ENCODE measurements around the gene DMAC2L.
"Not testable (repeated sequence)": the region's sequence is repeated elsewhere in the genome, so short reads cannot be mapped to it uniquely, and the experiment has no call there.

Gene DMAC2L

DNA sequence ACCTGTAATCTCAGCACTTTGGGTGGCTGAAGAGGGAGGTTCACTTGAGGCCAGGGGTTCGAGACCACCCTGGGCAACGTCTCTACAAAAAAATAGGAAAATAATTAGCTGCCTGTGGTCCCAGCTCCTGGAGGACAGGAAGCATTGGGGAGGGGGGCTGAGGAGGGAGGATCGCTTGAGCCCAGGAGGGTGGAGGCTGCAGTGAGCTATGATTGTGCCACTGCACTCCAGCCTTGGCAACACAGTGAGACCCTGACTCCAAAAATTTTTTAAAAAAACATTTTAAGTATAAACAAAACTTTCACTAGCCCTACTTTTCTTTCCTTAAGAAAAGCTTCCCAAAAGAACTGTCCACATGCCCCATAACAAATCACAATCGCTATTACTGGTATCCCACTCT, 1.7 kb upstream of the DMAC2L start:
- Histone ChIP-seq H2AFZ (ENCODE audit: low read depth) (no peak overlapping the region), H4K20me1 (ENCODE audit: insufficient read depth) (no peaks in the 10 kb centered on the region), H3K4me1 (ENCODE audit: low read depth, poor library complexity, severe bottlenecking) (peaks cover 15% of the 10 kb centered on the region), H3K27ac (no peak overlapping the region), H3K9ac (no peak overlapping the region), H3K79me2 (ENCODE audit: insufficient read depth, low read depth) (peaks cover 10% of the 10 kb centered on the region), H3K4me3 (IDR thresholded peaks at IDR 0.05; ENCODE audit: insufficient read depth, low read depth, low read length) (no peak overlapping the region), H3K27me3 (ENCODE audit: insufficient read depth, low read depth) (no peaks in the 10 kb centered on the region), H3K36me3 (ENCODE audit: insufficient read depth) (no peaks in the 10 kb centered on the region), H3K4me2 (no peak overlapping the region)
- TF ChIP-seq, protein P1, sequence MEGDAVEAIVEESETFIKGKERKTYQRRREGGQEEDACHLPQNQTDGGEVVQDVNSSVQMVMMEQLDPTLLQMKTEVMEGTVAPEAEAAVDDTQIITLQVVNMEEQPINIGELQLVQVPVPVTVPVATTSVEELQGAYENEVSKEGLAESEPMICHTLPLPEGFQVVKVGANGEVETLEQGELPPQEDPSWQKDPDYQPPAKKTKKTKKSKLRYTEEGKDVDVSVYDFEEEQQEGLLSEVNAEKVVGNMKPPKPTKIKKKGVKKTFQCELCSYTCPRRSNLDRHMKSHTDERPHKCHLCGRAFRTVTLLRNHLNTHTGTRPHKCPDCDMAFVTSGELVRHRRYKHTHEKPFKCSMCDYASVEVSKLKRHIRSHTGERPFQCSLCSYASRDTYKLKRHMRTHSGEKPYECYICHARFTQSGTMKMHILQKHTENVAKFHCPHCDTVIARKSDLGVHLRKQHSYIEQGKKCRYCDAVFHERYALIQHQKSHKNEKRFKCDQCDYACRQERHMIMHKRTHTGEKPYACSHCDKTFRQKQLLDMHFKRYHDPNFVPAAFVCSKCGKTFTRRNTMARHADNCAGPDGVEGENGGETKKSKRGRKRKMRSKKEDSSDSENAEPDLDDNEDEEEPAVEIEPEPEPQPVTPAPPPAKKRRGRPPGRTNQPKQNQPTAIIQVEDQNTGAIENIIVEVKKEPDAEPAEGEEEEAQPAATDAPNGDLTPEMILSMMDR (conservative IDR thresholded peaks at IDR 0.05; ENCODE audit: low read depth, low read length): no peak

DNA sequence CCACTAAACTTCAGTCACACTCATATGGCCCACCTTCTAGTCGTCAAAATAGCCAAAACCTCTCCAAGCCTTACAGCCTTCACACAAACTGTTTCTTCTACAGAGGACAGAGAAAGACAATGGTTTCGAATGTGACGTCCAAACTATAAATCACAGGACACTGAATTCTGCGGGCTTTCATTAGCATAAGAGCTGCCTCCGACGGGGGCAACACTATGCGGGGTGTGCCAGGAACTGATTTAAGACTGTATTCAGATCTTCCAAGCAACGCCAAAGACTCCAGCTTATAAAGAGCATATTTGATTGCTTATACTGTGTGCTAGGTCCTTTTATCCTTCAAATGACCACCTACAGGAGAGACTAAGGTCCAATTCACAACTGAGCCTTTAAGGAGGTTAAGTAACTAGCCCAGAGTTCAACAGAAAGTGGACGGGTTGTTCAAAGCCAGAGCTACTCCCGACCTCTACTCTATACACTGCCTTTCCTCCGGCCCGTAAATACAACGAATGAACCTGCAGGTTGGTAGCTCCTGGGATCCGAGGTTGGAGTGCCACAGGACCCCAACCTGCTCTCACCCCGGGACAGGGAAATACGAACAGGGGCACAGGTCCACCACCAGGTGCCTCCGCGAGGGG, 670 bp upstream of the DMAC2L start:
- peak overlapping the region; percentile 87 for H2AFZ ChIP-seq (ENCODE audit: low read depth)
- H3K9ac ChIP-seq: peak overlapping the region; percentile 78; the same call in 1 of the 2 replicates
- TF ChIP-seq, protein P1 (conservative IDR thresholded peaks at IDR 0.05; ENCODE audit: low read depth, low read length): no peak
- H4K20me1 ChIP-seq (ENCODE audit: insufficient read depth): no peaks in the 10 kb centered on the region
- H3K4me2 ChIP-seq: peak overlapping the region; percentile 88
- H3K27me3 ChIP-seq (ENCODE audit: insufficient read depth, low read depth): no peaks in the 10 kb centered on the region
- H3K36me3 ChIP-seq (ENCODE audit: insufficient read depth): no peaks in the 10 kb centered on the region
- H3K4me1 ChIP-seq (ENCODE audit: low read depth, poor library complexity, severe bottlenecking): peaks cover 15% of the 10 kb centered on the region
- H3K27ac ChIP-seq: 0 out of 2 replicates have a peak overlapping the region, but pooled peaks have one; percentile 3
- H3K79me2 ChIP-seq (ENCODE audit: insufficient read depth, low read depth): peaks cover 10% of the 10 kb centered on the region
- H3K4me3 ChIP-seq (IDR thresholded peaks at IDR 0.05; ENCODE audit: insufficient read depth, low read depth, low read length): no peak overlapping the region

GRCh38 chr14:50312734-50313054, 570 bp downstream of the DMAC2L start:
- Histone ChIP-seq H3K79me2 (ENCODE audit: insufficient read depth, low read depth) (peaks cover 10% of the 10 kb centered on the region), H2AFZ (ENCODE audit: low read depth) (peak overlapping the region; percentile 87), H3K27me3 (ENCODE audit: insufficient read depth, low read depth) (no peaks in the 10 kb centered on the region), H3K4me2 (peak overlapping the region; percentile 91), H3K36me3 (ENCODE audit: insufficient read depth) (no peaks in the 10 kb centered on the region), H4K20me1 (ENCODE audit: insufficient read depth) (no peaks in the 10 kb centered on the region), H3K4me1 (ENCODE audit: low read depth, poor library complexity, severe bottlenecking) (peaks cover 15% of the 10 kb centered on the region), H3K4me3 (IDR thresholded peaks at IDR 0.05; ENCODE audit: insufficient read depth, low read depth, low read length) (no peak overlapping the region), H3K9ac (peak overlapping the region; percentile 78), H3K27ac (peak overlapping the region; percentile 76; the same call in 1 of the 2 replicates)
- TF ChIP-seq, protein P1 (conservative IDR thresholded peaks at IDR 0.05; ENCODE audit: low read depth, low read length): no peak

GRCh38 chr14:50314098-50314497, 2.0 kb downstream of the DMAC2L start:
- H2AFZ ChIP-seq (ENCODE audit: low read depth); H3K27ac ChIP-seq; H3K27me3 ChIP-seq (ENCODE audit: insufficient read depth, low read depth); H3K4me3 ChIP-seq (IDR thresholded peaks at IDR 0.05; ENCODE audit: insufficient read depth, low read depth, low read length); H3K36me3 ChIP-seq (ENCODE audit: insufficient read depth); H3K4me2 ChIP-seq; H4K20me1 ChIP-seq (ENCODE audit: insufficient read depth); H3K9ac ChIP-seq: not testable (repeated sequence)
- Histone ChIP-seq H3K79me2 (ENCODE audit: insufficient read depth, low read depth) (peaks cover 10% of the 10 kb centered on the region), H3K4me1 (ENCODE audit: low read depth, poor library complexity, severe bottlenecking) (peaks cover 20% of the 10 kb centered on the region)

- Histone ChIP-seq H3K9ac (no peak overlapping the region), H3K4me3 (IDR thresholded peaks at IDR 0.05; ENCODE audit: insufficient read depth, low read depth, low read length) (no peak overlapping the region), H3K4me2 (no peak overlapping the region), H3K4me1 (ENCODE audit: low read depth, poor library complexity, severe bottlenecking) (peaks cover 27% of the 10 kb centered on the region), H2AFZ (ENCODE audit: low read depth) (no peak overlapping the region), H3K36me3 (ENCODE audit: insufficient read depth) (no peaks in the 10 kb centered on the region), H4K20me1 (ENCODE audit: insufficient read depth) (no peaks in the 10 kb centered on the region), H3K27me3 (ENCODE audit: insufficient read depth, low read depth) (no peaks in the 10 kb centered on the region), H3K79me2 (ENCODE audit: insufficient read depth, low read depth) (peaks cover 3% of the 10 kb centered on the region), H3K27ac (no peak overlapping the region)
- TF ChIP-seq, protein P1 (conservative IDR thresholded peaks at IDR 0.05; ENCODE audit: low read depth, low read length): peak; percentile 60; the same call in 1 of the 2 replicates
Observed at GRCh38 chr14:50318031-50318626, 6.0 kb downstream of the DMAC2L start.

Data from KMS-11 (cell line).